HG03025 (cell line): ENCODE data around the gene RPL37.
"Not testable (repeated sequence)": the region's sequence is repeated elsewhere in the genome, so short reads cannot be mapped to it uniquely, and the experiment has no call there.

Experiments used
- ATAC-seq: cut with Tn5 transposase; IDR thresholded peaks from one replicate; pipeline ENCODE4 v1.9.1; 2021; ENCODE audit warnings: mild to moderate bottlenecking, moderate library complexity; ENCODE audit not compliant: unreplicated experiment, low FRiP score

The RPL37 gene

DNA sequence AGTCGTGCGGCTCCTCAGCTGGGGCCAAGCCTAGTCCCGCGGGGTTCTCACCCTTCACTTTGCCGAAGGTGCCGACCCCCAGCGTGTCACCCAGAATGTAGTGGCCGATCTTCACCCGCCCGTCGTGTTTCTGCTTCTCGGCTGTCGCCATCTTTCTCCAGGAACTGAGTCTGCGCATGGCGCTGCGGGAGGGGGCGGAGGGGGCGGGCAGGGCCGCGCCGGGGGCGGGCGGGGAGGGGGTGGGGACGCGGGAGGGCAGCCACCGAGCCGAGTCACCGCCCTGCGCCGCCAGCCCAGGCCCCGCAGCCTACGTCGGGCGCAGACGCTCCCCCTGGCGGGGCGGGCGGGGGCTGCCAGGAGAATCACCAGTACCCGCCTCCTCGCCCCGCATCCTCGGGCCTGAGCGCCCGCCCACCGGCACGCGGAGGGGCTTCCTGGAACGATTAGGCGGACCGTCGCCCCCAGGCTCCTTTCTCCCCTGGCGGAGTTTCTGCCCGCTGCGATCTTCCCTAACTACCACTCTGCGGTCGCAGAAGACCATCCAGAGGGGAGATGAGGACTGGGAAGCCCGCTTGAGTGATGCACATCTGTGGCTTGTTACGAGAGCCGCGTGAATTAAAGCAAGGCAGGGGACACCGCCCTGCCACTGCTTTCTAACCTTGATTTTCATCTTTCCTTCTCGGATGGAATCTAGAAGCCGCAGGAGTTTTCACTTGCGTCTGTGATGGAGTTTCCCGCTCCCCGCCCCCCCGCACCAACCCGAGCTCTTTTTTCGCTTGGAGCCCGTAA lies 36.8 kb downstream of the RPL37 start, which contains the start of gene PRKAA1:
TSS of gene PRKAA1 (minus strand) at position 363 of the 789 bp plus-strand sequence. CDS start at position 178, 185 bp downstream.
- ATAC-seq = peak; percentile 97

DNA sequence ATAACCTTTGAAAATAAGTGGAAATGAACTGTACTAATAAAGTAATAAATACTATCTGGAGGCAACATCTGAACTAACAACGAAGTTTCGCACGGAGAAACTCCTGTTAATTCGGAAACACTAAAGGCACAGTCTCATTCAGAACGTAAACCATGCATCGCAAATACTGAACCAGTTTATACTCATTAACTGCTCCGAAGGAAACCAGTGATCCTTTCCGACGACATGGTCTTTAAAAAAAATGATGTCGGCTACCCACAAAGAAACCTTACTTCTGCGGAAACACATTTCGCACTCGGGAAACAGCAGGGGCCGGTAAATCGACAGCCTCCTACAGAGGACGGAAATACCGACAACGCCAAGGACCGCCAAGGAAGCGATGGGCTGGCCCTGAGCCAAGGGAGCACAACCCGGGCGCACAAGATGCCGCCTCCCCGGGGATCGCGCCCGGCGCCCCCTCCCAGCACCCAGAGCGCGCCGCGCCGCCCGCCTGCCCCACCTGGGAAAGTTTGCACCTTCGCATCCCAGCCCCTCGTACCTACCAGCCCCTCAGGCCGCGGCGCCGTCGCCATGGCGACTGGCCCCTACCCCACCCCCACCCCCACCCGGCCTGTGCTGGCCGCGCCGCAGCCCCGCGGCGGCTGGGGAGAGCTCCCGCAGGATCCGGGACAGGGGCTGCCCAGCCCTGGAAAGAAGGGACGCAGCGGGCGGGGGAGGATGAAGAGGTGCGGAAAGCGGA lies 37.6 kb downstream of the RPL37 start:
- ATAC-seq = peak; percentile 48

DNA sequence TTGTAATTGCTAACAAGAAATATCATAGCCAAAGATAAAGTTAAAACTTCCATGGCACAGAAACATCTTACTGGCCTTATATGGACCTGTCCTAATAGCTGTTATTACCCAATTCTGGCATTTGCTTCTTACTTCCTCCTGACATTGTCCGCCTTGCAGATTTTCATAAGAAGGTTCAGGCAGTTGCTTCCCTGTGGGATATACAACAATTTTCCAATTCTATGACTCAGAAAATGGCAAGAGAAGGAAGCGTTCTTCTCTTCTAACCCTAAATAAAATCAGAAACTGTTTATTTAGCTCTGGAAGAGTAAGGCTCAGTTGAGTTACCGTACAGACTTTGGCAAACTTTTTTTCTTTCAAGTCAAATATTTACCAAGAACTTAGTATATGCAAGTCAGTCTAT lies 38.5 kb downstream of the RPL37 start:
- no peak for ATAC-seq

DNA sequence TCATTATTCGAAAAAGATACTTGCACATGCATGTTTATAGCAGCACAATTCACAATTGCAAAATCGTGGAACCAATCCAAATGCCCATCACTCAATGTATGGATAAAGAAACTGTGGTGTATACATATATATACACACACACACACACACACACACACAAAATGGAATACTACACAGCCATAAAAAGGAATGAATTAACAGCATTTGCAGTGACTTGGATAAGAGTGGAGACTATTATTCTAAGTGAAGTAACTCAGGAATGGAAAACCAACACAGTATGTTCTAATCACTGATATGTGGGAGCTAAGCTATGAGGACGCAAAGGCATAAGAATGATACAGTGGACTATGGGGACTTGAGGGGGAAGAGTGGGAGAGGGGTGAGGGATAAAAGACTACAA lies 40.1 kb downstream of the RPL37 start:
- ATAC-seq = not testable (repeated sequence)

DNA sequence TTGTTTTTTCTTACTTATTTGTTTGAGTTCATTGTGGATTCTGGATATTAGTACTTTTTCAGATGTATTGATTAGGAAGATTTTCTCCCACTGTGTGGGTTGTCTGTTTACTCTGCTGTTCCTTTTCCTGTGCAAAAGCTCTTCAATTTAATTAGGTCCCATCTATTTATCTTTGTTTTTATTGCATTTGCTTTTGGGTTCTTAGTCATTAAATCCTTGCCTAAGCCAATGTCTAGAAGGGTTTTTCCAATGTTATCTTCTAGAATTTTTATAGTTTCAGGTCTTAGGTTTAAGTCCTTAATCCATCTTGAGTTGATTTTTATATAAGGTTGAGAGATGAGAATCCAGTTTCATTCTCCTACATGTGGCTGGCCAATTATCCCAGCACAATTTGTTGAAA lies 40.7 kb downstream of the RPL37 start:
- ATAC-seq = not testable (repeated sequence)

DNA sequence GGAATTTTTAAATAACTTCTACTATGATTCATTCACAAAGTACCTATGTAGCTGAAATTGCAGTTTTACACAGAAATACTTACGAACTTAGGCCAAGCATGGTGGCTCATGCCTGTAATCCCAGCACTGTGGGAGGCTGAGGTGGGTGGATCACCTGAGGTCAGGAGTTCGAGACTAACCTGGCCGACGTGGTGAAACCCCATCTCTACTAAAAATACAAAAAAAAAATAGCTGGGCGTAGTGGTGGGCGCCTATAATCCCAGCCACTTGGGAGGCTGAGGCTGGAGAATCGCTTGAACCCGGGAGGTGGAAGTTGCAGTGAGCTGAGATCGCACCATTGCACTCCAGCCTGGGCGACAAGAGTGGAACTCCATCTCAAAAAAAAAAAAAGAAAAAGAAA lies 42.3 kb downstream of the RPL37 start:
- not testable (repeated sequence) for ATAC-seq

DNA sequence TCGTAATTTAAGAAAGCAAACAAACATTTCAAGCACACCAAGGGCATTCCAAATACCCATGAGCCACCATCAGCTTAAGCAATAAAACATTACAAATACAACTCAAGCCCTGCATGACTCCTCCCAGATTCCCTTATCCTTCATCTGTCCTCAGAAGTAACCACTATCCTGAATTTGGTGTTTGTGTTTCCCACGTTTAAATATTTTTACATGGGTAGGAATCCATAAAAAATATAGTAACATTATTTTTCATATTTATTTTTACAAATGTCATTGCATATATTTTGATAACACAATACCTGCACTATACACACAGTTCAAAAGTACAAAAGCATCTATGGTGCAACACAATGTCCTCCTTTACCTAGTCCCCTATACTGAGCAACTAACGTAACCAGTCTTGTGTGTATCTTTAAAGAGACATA lies 43.3 kb downstream of the RPL37 start:
- no peak for ATAC-seq

DNA sequence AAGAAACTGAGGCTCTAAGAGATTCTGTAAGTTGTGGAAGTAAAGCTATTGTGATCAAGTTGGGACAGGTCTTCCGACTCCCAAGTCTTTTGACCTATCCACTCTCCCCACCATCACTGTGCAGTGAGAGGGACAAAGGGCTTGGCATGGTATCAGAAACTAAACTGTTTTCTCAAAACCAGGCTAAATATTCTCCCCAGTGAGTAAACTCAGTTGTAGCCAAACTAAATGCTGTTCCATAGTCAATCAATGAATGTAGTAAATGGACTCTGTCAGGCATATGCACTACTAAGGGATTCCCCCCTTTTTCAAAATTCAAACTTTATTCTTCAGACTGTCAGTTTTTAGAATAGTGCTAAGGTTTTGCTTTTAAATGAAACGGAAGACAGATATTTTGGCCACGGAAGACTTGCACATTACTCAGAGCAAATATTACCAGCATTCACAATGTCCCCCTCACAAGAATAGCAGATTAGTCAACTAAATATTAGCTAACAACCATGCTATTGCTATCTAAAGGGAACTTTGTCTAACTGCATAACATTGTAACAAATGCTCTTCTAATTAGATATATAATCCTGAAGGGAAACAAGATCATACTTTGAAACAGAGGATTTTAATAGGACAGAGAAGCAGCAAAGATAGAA lies 44.0 kb downstream of the RPL37 start:
- ATAC-seq = no peak

DNA sequence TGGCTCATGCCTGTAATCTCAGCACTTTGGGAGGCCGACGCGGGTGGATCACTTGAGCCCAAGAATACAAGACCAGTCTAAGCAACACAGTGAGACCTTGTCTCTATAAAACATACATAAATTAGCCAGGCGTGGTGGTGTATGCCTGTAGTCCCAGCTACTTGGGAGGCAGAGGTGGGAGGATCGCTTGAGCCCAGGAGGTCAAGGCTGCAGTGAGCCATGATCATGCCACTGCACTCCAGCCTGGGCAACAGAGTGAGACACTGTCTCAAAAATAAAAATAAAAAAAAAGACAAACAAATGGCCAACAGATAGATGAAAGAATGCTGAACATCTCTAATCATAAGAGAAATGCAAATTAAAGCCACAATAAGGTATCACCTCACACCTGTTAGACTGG lies 46.1 kb downstream of the RPL37 start:
- ATAC-seq = not testable (repeated sequence)

DNA sequence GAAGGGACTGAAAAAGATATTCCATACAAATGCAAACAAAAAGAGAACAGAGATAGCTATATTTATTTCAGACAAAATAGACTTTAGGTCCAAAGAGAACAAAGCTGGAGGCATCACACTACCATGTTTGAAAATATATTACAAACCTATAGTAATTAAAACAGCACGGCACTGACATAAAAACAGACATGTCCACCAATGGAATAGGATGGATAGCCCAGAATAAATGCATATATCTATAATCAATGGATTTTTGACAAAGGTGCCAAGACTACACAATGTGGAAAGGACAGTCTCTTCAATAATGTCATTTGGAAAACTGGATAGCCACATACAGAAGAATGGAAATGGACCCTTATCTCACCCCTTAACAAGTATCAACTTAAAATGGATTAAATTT lies 47.0 kb downstream of the RPL37 start:
- no peak for ATAC-seq

DNA sequence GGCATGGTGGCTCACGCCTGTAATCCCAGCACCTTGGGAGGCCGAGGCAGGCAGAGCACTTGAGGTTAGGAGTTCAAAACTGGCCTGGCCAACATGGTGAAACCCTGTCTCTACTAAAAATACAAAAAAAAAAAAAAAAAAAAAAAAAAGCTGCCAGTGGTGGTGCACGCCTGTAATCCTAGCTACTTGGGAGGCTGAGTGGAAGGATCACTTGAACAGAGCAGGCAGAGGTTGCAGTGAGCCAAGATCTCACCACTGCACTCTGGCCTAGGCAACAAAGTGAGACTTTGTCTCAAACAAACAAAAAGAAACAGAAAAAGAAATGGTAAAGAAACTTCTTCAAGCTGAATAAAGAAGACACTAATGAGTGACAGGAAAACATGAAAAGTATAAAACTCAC lies 48.4 kb downstream of the RPL37 start:
- ATAC-seq = not testable (repeated sequence)

DNA sequence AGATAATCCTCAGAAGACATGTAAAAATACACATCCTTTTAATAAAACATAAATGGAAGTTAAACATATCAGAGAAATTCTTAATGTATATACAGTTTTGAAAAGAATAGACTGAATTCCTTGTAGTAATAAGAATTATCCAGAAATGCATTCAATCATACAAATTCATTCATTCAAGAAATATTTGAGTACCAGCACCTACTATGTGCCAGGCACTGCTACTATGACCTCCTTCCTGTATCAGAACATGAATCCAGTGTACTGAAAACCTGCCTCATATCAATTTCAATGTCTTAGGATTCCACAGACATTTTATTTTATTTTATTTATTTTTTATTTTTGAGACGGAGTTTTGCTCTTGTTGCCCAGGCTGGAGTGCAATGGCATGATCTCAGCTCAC lies 50.1 kb downstream of the RPL37 start:
- ATAC-seq = no peak

DNA sequence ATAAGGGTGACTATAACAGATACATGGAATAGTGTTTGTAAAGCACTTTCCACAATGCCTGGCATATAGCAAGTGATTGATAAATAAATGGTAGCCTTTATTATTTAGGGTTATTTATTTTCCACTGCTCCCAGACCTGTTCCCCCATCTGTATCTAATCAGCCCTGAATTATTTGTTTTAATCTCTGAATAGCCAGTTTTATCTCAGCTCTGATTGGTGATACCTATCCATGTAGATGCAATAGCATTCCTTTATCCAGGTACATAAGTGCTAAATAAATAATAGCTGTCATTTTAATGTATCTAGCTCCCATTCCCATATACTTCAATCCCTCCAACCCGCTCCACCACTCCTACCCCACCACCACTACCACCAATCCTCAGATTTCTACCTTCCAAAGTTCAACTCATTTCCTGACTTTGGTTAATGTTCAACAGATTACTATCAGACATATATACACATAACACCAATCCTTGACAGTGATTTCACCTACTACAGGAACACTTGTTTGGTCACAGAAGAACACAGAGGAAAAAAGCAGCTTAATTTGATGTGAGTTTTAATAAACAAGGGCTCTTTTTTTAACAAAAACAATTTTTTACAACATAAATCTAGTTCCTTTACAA lies 50.9 kb downstream of the RPL37 start:
- no peak for ATAC-seq

DNA sequence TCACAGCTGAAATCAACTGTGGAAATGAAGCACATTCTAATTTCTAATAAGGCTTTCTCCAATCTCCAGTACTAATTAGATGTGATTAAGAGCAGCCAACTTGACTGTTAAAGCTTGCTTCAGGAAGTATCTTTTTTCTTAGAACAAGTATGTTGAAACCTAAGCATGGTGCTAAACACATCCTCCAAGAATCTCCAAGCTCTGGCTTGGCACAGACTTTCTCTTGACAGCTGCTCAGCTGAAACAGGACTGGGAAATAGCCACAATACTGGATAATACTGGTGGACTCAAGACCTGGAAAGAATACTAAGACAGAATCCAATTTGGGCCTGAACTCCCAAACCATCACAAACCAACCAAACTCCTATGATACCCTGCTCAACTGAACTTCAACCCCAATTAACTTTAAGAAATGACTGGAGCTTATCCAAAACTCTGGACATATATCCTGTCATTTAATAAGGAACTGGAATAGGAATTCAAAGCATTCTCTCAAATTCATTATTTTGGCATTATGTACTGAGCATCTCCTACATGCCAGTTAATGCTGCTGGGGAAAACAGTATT lies 53.1 kb downstream of the RPL37 start:
- ATAC-seq = no peak

DNA sequence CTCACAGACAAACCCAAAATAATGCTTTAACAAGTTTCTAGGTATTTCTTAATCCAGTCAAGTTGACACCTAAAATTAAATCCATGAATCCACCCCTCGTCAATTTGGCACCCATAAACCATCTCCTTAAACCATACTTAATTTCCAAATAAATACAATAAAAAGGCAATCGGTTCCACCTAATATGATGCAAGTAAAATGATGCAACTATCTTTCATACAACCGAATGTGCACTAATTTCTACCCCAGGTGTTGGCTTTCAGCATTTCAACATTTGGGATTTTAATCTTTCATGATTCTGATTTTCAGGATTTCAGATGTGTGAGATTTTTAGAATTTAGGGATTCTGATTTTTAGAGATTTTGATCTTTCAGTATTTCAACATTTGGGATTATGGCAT lies 54.2 kb downstream of the RPL37 start:
- no peak for ATAC-seq

DNA sequence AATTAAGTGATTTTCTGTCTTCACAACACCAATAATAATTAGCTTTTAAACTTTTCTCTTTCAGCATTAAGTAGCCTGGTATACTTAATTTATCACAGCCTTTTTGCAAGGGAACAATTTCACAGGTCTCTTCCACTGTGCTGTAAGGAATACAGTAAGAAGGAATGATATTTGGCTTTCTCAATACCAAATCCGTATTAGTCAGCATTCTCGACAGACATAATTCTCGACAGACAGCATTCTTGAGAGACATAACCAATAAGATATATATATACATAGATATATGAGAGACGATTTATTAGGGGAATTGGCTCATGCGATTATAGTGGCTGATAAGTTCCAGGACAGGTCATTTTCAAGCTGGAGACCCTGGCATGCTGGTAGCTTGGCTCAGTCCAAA lies 54.8 kb downstream of the RPL37 start:
- ATAC-seq = no peak

DNA sequence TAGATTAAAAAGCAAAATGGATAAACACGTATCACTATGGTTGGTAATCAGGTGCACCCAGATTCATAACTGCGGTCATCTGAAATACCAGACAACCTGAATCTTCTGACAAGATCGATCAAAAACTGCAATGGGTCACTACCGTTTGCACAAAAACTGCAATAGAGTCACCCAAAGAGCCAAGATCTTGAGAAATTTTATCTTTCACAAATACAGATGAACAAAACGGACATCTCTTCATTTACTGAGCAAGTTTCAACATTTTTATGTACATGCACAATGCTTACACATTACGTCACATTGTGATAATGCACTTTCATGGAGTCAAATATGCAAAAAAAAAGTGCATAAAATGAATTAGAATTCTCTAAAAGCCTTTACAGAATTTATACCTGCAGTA lies 55.5 kb downstream of the RPL37 start:
- ATAC-seq = no peak

DNA sequence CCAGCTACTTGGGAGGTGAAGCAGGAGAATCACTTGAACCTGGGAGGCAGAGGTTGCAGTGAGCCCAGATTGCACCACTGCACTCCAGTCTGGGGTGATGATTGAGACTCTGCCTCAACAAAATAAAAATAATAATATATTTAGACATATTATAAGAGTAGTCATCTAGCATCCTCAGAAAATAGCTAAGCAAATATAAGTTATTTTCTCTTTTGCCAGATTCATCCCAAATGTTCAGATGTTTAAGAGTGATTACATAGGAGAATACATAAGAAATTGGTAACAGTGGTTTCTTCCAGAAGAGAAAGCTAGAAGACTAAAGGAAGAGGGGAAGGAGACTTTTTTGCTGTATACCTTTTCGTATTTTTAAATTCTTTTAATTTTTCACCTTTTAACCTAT lies 56.9 kb downstream of the RPL37 start:
- no peak for ATAC-seq

DNA sequence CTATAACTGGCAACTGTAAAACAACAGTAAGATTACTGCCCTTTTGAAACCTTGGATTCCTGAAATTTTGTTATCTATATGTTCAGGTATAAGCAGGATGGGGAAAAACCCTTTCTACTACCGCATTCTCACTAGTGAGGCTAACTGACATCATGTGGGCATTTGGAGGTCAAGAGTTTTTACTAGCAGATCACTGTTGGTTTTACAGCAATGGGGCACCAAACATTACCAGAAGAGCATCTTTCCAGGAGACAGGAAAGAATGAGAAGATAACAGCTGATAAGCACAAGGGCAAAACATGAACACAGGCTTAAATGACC lies 58.4 kb downstream of the RPL37 start:
- no peak for ATAC-seq

DNA sequence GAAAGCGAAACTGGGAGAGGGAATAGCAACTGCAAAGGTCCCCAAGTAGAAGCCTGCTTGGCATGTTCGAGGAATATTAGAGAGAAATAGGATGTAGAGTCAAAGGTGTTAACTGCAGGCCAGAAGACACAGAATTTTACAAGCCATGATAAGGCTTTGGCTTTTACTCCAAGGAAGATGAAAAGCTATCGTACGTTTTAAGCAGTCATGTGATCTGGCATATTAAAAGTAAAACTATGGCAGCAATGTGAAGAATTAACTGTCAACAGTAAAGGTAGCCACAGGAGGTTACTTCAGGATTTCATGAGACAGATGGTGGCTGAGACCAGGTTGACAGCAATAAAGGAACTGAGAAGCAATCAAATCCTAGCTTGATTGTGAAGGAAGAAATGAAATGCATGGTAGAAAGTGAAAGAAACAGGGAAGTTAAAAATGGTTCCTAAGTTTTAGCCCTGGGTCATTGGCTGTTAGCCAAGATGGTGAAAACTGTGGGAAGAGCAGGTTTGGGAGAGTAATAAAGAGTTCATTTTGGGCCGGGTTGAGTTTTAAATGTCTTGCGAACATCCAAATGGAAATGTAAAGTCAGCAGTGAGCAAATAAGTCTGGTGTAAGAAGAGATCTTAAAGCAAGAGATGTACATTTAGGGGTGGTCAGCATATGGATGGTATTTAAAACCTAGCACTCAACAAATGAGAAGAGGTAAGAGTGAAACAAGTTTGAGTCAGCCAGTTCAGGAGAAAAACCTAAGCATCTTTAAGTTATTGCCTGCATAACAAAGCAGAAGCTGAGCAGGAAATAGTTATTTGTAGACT lies 59.0 kb downstream of the RPL37 start:
- ATAC-seq = no peak
